Measurements from ENCODE around the gene NRIP1.

NRIP1 gene, protein sequence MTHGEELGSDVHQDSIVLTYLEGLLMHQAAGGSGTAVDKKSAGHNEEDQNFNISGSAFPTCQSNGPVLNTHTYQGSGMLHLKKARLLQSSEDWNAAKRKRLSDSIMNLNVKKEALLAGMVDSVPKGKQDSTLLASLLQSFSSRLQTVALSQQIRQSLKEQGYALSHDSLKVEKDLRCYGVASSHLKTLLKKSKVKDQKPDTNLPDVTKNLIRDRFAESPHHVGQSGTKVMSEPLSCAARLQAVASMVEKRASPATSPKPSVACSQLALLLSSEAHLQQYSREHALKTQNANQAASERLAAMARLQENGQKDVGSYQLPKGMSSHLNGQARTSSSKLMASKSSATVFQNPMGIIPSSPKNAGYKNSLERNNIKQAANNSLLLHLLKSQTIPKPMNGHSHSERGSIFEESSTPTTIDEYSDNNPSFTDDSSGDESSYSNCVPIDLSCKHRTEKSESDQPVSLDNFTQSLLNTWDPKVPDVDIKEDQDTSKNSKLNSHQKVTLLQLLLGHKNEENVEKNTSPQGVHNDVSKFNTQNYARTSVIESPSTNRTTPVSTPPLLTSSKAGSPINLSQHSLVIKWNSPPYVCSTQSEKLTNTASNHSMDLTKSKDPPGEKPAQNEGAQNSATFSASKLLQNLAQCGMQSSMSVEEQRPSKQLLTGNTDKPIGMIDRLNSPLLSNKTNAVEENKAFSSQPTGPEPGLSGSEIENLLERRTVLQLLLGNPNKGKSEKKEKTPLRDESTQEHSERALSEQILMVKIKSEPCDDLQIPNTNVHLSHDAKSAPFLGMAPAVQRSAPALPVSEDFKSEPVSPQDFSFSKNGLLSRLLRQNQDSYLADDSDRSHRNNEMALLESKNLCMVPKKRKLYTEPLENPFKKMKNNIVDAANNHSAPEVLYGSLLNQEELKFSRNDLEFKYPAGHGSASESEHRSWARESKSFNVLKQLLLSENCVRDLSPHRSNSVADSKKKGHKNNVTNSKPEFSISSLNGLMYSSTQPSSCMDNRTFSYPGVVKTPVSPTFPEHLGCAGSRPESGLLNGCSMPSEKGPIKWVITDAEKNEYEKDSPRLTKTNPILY (N-terminal part only)

DNA sequence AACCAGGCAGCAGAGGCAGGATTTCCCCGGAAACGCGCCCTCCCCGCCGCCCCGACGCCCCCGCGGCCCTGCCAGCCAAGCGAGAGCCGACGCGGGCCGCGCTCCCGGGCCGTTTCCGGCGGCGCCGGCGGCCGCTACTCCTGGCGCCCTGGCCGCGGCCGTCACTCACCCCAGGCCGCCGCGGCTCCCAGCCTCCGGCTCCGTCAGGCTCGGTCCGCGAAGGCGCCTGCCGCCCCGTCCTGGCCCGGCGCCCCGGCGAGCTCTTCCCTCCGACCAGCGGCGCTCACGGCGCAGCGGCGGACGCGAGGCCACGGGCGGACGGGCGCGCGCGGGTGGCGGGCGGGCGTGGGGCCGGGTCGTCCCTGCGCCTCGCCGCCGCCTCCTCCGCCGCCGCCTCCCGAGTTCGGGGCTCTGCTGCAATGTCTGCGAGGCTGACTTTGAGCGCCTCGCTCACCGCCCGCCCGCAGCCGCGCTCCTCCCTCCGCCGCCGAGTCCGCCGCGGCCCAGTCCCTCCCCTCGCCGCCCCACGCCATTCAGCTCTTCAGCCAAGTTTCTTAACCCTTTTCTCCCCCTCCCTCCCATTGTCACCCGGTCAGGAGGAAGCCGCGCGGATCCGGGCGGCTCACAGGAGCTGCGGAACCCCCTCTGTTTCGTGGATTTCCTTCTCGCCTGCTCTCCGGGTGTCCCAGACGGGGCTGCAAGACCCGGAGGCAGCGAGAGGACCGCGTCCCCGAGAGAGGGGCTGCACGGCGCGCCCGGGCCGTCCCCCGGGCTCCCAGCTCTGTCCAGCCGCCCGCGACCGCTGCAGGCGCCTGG is at the start of gene NRIP1:
Gene NRIP1 (minus strand): TSS at position 425 of the 816 bp plus-strand sequence. CDS start 96,808 bp downstream, outside the sequence.
- DNase-seq = peak; percentile 93

DNA sequence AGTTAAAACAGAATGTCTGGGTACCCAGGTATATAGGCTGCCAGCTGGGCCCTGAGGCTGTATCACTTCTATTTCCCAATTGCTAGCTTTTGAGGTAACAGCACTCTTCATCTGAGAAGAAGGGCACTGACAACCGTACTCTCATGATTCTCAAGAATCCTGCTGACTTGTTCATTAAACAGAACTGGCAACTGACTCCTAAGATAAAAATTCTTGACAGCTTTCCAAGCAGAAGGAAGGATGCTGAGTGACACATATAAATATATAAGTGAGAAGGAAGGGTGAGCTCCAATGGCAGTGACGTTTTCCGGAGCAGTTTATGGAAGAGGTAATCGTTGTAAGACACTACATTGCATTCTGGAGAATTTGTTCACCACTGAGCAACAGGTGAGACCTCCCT is 48.1 kb upstream of the NRIP1 start:
- no peak for DNase-seq

- no peak for DNase-seq
These were observed 44.0 kb upstream of the NRIP1 start for GRCh38 chr21:15108801-15109200.

- DNase-seq = no peak
These were observed 39.7 kb upstream of the NRIP1 start for GRCh38 chr21:15104470-15104869.

GRCh38 chr21:15098908-15099307 is 34.1 kb upstream of the NRIP1 start:
- DNase-seq = no peak

- no peak for DNase-seq
These were observed 33.4 kb upstream of the NRIP1 start for GRCh38 chr21:15098181-15098580.

- no peak for DNase-seq
These were observed 32.8 kb upstream of the NRIP1 start for GRCh38 chr21:15097580-15097979.

GRCh38 chr21:15096146-15096545 is 31.3 kb upstream of the NRIP1 start:
- no peak for DNase-seq

- DNase-seq = no peak
These were observed 30.5 kb upstream of the NRIP1 start for GRCh38 chr21:15095326-15095725.

DNA sequence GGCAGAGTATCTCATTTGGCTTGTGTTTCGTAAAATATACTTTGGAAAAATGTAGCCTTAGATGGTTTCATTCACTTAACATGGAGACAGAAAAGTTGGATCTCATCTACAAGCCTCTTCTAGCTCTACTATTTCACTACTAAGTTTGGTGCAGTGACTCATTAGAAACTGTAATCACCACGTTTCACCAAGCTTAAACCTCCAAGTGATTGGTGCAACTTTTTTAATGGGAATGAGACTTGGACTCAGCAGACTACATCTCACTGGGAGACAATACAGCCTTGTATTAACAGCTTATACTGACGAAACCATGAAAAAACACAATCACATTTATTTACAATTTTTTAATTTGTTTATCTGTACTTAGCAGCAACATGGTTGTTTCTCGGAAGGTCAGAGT is 29.9 kb upstream of the NRIP1 start:
- no peak for DNase-seq

GRCh38 chr21:15093216-15093615 is 28.4 kb upstream of the NRIP1 start:
- DNase-seq = no peak

DNA sequence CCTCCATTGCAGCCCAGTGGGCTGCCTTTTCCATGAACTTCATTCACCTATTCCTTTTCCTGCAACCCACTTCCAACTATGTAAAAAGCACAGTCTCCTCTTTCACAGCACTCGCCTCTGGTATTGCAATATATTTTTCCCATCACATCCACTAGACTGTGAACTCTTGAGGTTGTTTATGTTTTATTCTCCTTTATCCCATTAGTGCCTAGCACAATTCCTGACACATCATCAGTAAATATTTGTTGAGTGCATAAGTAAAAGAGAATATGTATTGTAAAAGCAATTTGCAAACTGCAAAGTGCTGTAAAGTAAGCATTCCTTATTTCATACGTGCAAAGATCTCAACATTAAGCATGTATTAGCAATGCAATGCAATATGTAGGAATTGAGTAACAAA is 27.9 kb upstream of the NRIP1 start:
- DNase-seq = no peak

- no peak for DNase-seq
These were observed 25.6 kb upstream of the NRIP1 start for GRCh38 chr21:15090390-15090789.

DNA sequence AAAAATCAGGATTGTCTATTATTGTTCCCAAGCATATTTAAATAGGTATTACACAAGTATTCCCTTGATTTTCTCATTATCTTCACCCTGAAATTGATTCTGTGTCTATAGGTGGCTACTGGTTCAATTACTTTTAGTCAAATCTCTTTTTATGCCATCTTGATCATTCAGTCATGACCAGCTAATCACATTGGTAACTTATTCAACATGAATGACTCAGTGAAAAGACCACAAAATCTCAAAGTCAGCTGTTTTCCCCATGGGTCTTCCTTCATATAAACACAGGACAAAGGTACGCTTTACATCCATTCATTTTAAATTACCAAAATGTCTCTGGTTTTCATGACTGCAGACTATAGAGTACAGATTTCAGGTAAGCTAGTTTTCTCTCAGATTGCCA is 23.7 kb upstream of the NRIP1 start:
- no peak for DNase-seq

GRCh38 chr21:15084668-15085067 is 19.9 kb upstream of the NRIP1 start:
- DNase-seq = no peak

DNA sequence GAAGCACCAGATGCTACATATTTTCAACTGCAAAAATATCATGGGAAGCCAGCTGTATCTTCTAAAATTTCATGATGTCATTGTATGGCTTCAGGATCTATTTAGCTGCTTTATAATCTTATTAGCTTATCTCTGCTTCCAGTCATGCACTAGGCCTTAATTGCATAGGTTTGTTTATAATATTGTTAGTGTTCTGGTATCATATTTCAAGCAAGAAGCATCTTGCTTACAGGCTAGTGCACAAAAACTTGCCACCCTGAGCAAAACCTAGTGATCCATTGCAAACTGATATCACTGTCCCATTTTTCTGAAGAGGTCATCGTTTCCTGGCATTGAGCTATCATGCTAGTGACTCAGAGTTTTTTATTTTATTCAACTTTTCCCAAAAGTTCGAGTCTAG is 15.7 kb upstream of the NRIP1 start:
- DNase-seq = no peak

- no peak for DNase-seq
These were observed 14.5 kb upstream of the NRIP1 start for GRCh38 chr21:15079269-15079668.

- no peak for DNase-seq
These were observed 13.4 kb upstream of the NRIP1 start for GRCh38 chr21:15078180-15078579.

- DNase-seq = no peak
These were observed 12.8 kb upstream of the NRIP1 start for GRCh38 chr21:15077529-15078145.

DNA sequence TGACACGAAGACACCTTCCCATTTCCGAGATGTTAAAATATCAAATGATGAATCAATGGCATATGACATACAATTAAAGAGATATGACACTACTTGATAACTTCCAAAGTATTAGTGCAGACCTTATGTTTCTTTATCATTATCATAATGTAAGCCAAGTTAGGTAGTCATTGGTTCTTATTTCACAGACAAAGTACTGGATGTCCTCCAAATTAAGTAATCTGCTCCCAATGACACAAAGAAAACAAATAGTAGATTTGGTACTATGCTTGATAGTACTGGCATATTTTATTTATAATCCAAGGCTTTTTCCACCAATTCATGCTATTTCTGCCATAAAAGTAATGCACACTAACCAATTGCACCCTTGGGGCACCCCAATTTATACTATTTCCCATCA is 11.9 kb upstream of the NRIP1 start:
- DNase-seq = no peak

DNA sequence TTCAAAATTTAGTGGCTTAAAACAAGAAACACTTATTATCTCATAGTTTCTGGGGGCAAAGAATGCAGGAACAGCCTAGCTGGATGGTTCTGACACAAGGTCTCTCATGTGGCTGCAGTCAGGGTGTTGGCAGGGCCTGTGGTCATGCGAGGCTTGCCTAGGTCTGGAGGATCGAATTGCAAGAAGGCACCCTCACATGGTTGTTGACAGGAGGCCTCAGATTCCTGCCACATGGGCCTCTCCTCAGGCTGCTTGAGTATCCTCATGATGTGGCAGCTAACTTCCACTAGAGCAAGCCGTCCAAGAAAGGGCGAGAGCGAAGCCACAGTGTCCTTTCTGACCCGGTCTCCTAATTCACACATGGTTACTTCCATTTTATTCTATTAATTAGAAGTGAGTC is 6.2 kb upstream of the NRIP1 start:
- DNase-seq = no peak

DNA sequence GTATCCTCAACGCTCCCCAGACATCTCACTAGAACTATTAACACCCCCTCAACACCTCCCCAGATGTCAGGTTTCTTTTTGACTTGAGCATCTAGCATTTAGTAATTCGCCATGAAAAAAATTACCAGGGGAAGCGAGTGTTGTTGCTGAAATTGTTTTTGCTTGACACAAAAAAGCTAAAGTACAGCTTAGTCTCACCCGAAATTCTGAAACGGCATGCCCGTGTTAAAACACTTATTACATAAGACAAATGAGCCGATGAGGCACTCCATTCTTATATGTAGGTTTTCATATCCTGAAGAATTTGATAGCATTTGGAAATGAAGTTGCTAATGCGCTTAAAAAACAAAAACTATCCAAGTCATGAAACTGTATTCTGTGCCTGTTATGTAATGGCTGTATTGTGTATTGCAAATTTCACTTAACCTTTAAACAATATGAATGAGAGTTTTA is 1.3 kb upstream of the NRIP1 start:
- no peak for DNase-seq

All from fibroblast of skin of right biceps (primary cell).